HG03060 (cell line): ENCODE results near the gene SLC26A1.
"Not testable (repeated sequence)": the region's sequence is repeated elsewhere in the genome, so short reads cannot be mapped to it uniquely, and the experiment has no call there.

Experiments
- ATAC-seq: cut with Tn5 transposase; IDR thresholded peaks from one replicate; pipeline ENCODE4 v1.9.1; 2021; ENCODE audit warnings: low read depth, moderate number of reproducible peaks; ENCODE audit not compliant: unreplicated experiment

SLC26A1 gene

DNA sequence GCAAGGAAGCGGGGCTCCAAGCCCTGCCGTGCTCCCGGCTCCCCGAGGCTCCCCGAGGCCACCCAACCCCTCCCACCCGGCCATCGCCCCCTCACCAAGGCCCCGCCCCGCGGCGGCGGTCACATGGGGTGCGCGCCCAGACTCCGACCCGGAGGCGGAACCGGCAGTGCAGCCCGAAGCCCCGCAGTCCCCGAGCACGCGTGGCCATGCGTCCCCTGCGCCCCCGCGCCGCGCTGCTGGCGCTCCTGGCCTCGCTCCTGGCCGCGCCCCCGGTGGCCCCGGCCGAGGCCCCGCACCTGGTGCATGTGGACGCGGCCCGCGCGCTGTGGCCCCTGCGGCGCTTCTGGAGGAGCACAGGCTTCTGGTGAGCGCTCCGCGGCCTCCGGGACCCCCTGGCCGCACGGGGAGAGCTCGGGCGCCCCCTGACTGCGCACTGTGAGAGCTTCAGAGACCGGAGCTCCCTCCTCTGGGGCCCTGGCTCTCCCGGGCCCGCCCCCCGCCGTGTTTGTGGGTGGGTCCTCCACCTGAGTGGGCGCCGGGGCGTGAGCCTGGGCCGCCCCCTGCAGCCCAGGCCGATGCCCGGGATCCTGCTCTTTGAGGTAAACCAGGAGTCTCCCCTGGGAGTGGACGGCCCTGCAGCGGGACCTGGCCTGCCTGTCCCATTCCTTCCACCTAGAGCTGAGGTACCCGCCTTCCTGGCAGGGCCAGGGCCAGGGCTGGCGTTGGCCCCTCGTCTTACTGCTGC, 6.2 kb downstream of the SLC26A1 start, which contains the start of gene IDUA:
IDUA (plus strand) TSS at position 166 of the 745 bp plus-strand sequence; CDS start at position 207, 41 bp downstream.
- ATAC-seq: no peak

DNA sequence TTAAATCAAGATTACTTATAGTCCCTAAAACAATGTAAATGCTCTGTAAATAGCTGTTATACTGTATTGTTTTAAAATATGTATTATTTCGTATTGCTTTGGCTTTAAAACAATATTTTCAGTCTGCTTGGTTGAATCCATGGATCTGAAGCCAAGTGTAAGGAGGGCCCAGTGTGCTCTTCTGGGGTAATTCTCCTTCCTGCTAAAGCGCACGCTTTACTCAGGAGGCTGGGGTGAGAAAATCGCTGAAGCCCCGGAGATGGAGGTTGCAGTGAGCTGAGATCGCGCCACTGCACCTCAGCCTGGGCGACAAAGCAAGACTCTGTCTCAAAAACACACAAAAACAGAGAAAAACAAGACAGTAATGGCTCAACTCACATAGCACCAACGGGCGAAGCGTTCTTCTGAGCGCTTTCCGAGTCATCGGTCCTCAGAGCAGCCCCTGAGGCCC, 6.8 kb downstream of the SLC26A1 start:
- no peak for ATAC-seq

DNA sequence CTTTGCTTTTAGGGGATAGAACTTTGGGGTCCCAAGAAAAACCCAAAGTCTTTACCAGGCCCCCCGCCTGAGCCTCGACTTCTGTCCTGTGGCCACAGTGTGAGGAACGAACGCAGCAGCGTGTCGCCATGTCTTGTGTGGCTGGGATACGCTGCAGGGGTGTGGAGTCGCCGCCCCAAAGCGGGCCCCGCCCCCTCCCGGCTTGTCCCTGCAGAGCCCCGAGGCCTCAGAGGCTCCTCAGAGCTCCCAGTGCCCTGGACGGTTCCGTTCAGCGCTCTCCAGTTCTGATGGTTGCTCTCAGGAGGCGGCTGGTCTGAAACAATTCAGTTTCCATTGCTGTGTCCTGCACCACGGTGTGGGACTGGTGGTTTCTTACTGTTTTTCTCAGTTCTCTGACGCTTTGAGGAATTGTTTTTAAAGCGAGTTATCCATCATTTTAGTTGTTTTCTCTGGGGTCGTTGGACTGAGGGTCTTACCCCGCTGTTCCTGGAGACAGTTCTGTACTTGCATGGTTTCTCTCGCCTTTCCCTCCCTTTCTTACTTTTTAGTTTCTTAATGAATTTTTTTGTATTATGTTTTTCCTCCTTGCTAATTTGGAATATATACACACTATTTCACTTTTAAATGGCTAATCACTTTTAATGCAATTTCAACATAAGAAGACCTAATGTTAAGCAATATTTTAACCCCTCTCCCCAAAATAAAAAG, 7.9 kb downstream of the SLC26A1 start:
- ATAC-seq: no peak

DNA sequence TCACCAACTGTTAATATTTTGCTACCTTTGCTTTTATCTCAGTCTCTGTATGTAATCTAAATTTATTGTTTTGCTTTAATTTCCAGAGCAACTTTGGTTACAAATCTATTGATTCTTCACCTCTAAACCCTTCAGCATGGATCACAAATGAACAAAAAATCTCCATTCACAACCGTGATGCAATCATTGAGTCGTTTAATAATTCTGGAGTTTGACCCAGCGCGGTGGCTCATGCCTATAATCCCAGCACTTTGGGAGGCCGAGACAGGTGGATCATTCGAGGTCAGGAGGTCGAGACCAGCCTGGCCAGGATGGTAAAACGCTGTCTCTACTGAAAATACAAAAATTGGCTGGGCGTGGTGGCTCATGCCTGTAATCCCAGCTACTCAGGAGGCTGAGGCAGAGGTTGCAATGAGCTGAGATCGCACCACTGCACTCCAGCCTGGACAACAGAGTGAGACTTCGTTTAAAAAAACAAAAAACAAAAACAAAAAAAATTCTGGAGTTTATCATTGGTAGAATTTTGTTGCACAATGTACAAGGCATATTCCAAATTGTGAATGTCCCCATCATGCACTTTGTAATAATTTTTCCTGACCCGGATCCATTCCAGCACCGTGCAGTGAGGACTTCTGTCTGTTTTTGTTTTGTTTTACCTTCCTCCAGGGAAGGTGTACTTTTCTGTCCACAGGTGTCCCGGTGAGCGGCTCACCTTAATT, 8.7 kb downstream of the SLC26A1 start:
- no peak for ATAC-seq

DNA sequence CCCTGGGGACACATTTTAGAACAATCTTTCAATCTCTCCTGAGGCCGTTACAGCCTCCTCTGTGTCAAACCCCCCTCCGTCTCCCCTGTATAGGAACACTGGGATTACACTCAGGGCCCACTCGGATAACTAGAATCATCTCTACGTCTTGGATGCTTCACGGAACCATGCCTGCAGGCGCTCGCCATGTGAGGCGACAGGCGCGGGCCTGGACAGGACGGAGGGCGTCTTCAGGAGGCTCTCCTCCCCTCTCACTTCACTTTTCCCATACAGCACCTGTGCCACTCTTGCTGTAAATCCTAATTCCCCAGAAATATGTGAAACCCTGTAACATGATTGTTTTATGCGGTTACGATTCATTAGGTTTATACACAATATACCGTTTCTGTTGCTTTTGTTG, 10.4 kb downstream of the SLC26A1 start:
- ATAC-seq: no peak

DNA sequence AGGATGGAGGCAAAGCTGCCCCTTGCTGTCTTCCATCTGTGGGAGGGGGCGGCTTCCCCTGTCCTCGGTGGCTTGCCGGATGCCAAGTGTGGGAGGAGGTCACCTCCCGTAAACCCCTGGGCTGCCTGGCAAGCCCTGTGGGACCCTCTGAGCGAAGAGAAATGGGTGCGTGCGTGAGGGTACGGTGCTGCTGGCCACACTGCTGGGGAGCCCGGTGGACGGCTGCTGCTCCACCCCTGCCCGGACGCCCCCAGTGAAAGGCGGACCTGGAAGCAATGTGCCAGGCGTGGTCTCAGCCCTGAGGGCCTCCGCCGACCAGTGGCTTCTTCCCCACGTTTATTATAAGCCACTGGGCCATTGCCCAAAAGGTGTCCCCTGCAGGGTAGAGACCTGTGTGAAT, 10.9 kb downstream of the SLC26A1 start:
- ATAC-seq: no peak

DNA sequence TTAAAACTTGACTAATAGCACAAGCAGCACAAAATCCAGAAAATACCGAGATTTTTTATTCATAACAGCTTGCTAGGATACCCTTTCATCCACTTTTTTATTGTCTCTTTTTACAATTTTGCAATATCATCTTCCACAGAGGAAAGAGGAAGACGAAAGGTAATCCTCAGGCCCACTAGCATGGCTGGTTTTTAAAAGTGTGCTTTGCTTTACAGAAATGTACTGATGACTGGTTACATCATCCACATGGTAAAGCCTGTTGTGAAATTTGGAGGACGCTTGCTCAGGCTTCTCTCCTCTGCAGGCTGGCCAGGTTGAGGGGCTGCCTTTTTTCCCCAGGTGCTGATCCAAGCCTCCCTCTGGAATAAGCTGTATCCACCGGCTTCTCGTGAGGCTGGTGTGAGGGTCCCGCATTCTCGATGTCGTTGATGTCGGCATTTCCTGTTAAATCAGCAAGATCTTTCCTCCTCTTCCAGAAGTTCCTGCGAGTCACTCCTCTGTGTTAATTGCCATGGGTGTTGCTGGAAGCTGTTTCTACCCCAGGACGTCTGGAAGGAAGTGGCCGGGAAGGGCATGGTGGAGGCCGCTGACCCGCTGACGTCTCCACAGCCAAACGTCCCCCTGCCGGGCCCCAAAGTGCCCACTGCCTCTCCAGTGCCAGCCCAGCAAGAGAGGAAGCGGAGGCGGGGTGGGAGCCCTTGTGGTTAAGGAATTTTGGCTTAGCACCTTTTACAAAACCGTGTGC, 14.1 kb downstream of the SLC26A1 start:
- ATAC-seq: no peak

DNA sequence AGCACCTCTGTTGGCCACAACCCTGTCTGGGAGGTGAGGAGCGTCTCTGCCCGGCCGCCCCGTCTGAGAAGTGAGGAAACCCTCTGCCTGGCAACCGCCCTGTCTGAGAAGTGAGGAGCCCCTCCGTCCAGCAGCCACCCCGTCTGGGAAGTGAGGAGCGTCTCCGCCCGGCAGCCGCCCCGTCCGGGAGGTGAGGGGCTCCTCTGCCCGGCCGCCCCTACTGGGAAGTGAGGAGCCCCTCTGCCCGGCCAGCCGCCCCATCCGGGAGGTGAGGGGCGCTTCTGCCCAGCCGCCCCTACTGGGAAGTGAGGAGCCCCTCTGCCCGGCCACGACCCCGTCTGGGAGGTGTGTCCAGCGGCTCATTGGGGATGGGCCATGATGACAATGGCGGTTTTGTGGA, 17.2 kb downstream of the SLC26A1 start:
- ATAC-seq: not testable (repeated sequence)

DNA sequence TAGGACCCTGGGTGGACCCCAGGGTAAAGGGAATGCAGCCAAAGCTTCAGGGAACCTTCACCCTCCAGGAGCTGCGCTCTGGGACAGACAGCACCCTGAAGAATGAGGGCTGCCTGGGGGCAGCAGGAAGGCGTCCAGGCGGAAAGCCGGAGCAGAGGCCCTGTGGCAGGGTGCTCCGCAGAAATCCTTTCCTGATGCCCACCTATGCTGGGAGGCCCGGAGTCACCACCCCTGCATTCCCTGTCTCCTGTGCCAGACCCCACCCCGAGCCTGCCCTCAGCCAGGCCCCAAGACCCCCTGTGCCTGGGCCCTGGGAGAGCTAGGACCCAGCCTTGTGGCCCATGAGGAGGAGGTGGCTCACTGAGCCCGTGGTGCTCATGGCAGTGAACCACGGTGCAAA, 18.5 kb downstream of the SLC26A1 start:
- ATAC-seq: no peak

DNA sequence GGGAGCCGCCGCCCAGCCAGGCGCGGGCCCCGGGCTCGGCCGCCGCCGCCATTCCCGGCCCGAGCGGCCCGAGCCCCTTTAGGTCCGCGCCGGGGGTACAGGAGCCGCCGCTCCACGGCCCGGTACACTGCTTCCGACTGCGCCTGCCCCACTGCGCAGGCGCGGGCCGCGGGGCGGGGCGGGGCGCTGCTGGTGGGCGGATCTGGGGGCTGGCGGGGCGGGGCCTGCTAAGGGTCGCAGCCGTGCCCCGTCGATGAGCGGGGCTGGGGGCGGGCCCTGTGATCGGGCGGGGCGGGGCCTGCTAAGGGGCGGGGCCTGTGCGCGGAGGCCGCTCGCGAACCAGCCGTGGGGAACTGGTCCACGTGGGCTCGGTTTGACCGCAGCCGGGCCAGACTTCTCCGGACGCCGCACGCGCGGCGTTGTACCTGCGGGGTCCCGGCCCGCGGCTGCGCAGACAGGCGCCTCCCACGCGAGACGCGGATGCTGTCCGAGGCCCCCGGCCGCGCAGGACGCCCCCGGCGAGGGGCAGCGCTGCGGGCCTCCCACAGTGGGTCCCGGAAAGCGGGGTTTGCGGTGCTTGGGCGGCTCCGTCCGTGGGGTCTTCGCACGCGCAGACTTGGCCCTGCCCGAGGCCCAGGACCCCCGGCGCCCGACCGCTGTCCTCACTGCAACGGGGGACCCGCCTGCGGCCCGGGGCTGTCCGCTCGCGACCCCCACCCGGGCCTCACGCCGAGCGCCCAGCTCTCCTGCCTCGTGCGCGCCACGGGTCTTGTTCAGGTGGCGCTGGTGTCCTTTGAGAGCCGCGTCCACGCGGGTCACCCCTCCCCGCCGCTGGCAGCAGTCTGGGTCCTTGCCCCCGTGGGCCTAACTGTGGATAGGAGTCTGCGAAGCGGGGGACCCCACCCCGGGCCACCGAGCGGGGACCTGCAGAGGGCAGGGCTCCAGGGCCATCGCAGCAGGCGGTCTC, 19.5 kb downstream of the SLC26A1 start, which contains the start of gene DGKQ:
DGKQ (minus strand) TSS at position 139 of the 967 bp plus-strand sequence; CDS start at position 52, 87 bp downstream.
- ATAC-seq: no peak

DNA sequence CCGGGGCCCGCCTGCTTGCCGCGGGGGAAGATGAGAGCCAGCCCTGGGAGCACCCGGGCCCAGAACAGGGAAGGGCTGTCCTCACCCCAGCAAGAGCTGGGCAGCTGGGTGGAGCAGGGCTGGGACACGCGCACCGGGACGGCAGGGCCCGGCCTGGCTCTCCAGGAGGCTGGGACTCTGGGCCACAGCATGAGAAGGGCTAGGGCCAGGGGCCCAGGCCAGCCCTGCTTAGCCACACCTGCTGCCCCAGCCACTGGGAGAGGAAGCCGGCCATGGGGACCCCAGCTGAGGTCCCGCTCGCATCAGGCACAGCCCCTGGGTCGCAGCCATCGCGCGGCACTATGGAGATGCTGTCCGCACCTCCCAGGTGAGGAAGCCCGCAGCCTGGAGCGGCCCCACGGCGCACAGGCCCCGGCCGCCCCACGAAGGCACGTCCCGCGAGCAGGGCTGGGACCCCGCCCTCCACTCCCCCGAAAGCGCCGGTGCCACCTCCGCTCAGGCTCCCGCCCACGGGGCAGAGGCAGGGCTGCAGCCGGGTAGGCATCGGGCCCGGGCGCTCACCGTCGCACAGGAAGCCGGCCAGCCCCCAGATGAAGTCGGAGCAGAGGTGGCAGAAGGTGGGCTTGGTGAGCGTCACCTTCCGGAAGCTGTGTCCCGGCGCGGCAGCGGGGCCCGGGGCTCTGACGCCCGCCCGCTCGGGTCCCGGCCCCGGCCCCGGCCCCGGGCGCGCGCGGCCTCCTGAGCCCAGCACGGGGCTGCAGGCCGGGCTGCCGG, 20.4 kb downstream of the SLC26A1 start:
- ATAC-seq: no peak

DNA sequence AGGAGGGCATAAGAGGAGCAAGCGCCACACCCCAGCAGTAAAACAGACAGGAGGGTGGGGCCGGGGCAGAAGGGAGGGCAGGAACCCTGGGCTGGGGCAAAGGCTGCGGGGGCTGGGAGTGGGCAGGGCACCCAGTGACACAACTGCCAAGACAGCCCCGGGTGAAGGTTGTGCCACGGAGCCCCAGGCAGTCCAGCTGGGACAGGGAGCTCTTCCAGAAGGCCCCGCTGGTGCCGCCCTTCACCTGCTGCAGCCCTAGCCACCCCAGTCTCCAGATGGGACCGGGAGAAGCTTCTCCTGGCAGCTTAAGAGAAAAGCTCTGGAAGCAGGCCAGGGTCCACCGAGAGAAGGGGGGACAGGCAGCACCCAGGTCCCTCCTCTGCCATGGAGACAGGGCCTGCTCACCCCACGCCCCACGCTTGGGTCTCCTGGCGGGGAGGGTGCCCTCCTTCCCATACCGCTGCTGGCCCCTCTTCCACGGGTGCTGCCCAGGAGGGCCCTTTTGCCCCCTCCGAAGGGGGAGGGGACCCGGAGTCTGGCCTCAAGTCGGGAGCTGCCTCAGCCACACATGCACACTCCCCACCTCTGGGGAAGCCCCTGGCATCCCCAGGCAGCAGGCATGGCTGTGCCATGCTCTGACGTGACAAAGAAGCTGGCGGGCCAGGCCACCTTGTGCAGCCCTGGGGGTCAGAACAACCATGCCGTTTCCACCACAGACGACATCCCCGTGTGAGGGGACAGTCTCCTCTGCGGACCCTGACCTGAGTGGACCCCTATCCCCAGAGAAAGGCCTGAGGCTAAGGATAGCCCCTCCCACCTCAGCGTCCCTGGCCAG, 21.3 kb downstream of the SLC26A1 start:
- ATAC-seq: no peak

DNA sequence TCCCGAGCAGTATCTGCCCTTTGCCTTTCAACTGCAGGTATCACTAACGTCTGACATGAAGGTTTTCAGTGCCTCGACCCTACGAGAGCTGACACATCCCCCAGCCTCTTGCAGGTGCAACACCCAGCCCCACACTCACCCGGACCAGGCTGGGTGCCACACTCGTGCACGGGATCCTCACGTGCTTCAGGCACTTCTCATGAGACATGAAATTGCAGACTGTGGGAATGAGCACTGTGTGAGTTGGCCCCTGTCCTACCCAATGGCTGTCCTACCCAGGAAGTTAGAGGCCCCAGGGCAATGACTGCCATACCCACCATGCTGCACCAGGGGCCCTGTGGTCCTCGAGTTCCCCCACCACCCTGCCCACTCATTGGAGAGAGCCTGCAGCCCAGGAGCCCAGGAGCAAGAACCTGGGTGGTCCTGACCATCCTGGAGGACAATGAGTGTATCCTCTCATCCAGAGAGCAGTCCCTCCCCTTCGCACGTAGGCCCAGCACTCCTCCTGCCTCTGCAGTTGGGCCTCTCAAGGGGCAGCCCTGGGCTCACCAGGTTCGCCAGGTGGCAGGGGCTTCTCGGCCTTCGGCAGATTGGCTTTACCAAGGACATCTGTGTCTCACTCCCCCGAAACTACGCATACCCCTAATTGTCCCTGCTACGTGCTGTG, 22.2 kb downstream of the SLC26A1 start:
- no peak for ATAC-seq

DNA sequence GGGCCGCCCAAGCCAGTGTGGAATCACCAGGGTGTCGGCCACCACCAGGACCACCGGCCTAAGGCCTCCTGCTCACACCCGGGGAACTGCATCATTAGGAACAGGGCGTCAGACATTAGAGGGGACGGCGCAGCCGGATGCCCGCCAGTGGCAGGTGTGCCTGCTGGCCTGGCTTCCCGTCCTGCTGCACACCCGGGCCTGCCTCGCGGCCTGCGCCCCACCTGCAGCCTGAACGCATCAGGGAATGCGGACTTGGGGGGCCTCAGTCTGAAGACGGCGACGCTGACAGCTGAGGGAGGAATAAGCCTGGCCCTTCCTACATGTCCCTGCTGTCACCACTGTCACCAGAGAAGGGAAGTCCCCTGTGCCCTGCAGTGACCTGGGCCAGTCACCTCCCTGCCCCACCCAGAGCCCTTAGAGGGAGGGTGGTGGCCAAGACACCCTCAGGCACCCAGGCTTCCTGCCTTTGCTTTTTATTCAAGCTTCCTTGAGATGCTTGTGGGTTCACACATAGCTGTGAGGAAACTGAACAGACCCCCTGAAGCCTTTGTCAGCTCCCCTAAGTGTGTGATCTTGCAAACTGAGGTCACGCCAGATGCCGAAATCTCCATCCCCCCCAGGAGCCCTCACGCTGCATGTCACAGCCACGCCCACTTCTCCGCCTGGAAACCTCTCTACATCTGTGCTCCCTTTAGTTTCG, 23.0 kb downstream of the SLC26A1 start:
- ATAC-seq: no peak

DNA sequence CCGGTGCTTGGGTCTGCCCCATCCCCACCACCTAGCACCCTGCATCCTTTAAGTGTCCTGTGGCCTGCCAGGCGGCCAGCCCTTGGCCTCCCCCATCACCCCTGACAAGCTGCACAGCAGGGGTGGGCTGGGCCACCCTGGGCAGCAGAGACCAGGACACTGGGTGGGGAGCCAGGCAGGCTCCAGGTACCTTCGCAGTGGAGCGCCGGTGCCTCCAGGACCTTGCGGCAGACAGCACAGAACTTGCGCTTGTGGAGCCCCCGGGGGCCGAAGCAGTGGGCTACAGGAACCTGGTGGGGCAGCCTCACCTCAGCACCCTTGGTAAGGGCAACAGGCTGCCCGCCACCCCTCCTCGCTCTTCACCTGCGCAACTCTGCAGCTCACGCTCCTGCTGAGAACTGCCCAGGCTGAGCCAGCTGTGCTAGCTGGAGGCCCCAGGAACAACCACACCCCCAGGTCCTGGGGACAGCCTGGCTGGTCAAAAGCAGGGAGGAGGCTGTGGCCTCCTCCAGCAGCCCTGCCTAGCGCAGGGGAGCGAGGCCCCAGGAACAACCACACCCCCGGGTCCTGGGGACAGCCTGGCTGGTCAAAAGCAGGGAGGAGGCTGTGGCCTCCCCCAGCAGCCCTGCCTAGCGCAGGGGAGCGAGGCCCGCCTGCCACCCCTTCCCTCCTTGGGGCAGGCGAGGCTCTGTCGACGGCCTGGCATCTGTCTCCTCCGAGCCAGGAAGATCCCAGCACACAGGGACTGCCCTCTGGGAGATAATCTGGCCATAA, 24.4 kb downstream of the SLC26A1 start:
- no peak for ATAC-seq

DNA sequence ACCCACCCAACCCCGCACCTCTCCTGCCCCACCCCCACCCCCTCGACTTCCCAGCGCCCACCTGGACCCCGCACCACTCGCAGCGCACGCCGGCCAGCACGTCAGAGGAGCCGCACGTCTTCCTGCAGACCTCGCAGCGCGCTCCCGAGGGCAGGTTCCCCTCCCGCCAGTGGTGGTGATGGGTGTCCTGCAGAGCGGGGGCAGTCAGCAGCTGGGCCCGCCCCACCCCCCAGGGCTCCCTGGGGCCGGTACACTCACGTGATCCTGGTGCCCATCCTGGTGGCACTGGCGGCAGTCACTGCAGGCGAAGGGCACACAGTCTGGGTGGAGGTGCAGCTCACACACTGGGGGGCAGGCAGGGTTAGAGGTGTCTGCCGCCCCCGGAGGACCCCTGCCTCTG, 25.0 kb downstream of the SLC26A1 start:
- no peak for ATAC-seq
